Measurements from ENCODE around the gene TECPR1.

The TECPR1 gene

DNA sequence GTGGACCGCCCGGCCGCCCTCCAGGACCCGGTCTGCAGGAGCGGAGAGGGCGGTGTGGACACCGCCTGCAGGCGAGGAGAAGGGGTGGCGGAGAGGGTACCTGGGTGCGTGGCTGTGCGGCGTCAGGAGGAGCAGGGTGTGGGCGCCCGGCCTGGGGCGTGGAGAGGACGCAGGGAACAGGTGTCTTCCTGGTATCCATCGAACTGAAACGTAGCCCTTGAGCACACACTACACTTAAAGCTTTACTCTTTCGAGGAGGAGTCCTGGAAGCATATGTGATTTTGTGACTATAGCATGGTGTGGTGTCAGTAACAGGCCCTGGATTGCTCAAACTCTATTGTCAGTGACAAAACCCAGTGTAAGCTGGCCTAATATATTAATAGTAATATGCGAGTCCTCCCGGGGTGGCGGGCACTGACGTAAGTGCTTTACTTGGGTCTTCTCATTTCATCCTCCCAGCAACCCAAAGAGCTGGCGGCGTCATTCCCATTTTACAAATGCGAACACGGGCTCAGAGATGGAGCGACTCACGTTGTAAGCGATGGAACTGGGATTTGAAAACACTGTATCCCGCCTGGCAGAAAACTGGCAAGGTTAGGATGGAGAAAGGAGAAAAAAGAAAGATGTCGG lies 508 bp upstream of the TECPR1 start:
- no peak for DNase-seq (ENCODE audit: low spot score)
- in situ Hi-C loops (cut with MboI; ENCODE audit: low sequenced_read_pairs, unreplicated experiment): no loop called here
- TF ChIP-seq, protein P1, sequence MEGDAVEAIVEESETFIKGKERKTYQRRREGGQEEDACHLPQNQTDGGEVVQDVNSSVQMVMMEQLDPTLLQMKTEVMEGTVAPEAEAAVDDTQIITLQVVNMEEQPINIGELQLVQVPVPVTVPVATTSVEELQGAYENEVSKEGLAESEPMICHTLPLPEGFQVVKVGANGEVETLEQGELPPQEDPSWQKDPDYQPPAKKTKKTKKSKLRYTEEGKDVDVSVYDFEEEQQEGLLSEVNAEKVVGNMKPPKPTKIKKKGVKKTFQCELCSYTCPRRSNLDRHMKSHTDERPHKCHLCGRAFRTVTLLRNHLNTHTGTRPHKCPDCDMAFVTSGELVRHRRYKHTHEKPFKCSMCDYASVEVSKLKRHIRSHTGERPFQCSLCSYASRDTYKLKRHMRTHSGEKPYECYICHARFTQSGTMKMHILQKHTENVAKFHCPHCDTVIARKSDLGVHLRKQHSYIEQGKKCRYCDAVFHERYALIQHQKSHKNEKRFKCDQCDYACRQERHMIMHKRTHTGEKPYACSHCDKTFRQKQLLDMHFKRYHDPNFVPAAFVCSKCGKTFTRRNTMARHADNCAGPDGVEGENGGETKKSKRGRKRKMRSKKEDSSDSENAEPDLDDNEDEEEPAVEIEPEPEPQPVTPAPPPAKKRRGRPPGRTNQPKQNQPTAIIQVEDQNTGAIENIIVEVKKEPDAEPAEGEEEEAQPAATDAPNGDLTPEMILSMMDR (IDR thresholded peaks at IDR 0.05; ENCODE audit: borderline replicate concordance, control extremely low read depth, extremely low read depth, insufficient read depth, missing control alignments): no peak

DNA sequence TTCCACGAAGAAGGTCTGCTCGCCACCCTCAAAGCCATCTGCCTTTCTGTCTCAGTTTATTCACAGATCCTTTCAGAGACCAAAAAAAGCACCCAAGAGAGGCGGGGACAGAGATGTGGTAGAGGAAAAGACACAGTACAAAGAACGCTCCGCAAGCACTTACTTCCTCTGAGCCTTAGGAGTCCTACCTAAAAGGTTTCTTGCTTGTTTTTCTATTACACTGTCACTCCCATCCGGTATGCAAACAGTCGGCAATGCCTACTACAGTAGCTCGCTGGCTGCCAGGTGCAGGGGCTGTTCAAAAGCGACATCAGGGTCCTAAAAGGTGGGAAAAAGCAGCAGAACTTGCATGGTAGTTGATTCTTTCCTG lies 816 bp downstream of the TECPR1 start:
- in situ Hi-C loops (cut with MboI; ENCODE audit: low sequenced_read_pairs, unreplicated experiment): no loop called here

DNA sequence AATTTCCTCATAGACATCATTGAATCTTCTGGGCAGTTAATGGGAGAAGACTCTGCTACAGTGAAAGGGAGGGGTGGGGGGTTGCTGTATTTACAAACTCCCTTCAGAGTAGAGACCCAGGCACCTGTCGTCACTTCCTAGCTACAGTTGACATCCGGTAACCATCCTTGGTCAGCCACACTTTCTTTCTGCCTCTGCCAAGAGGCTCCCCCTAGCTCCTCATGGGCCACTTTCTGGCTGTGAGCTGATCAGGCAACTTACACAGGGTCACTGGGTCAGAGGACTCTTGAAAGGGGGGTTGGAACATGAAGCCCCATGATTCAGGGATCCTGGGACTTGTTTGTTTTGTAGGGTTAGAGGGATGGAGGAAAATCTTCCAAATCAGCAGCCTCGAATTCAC lies 1.2 kb downstream of the TECPR1 start:
- in situ Hi-C loops (cut with MboI; ENCODE audit: low sequenced_read_pairs, unreplicated experiment): no loop called here
- peak; percentile 78 for DNase-seq (ENCODE audit: low spot score)
- TF ChIP-seq, protein P1 (IDR thresholded peaks at IDR 0.05; ENCODE audit: borderline replicate concordance, control extremely low read depth, extremely low read depth, insufficient read depth, missing control alignments): peak; percentile 24

More for the DNA sequence above, 816 bp downstream of the TECPR1 start:
- TF ChIP-seq, protein P1 (IDR thresholded peaks at IDR 0.05; ENCODE audit: borderline replicate concordance, control extremely low read depth, extremely low read depth, insufficient read depth, missing control alignments): no peak
- peak; percentile 46 for DNase-seq (ENCODE audit: low spot score)

DNA sequence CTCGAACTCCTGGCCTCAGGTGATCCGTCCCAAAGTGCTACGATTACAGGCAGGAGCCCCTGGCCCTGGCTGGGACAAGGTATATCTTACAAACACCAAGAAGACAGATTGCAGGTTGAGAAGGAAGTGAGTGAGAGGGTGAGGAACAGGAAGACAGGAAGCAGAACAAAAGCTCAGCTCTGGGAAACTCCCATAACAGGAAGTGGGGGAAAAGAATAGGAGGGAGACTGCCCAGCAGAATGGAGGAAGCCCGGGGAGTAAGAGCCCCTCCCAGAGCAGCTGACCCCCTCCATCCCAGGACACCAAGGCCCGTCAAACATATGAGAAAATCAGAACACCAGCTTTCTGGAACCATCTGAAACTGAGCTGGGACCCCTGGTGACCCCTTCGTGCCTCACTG lies 2.9 kb downstream of the TECPR1 start:
- DNase-seq (ENCODE audit: low spot score): no peak
- in situ Hi-C loops (cut with MboI; ENCODE audit: low sequenced_read_pairs, unreplicated experiment): no loop called here
- TF ChIP-seq, protein P1 (IDR thresholded peaks at IDR 0.05; ENCODE audit: borderline replicate concordance, control extremely low read depth, extremely low read depth, insufficient read depth, missing control alignments): no peak

DNA sequence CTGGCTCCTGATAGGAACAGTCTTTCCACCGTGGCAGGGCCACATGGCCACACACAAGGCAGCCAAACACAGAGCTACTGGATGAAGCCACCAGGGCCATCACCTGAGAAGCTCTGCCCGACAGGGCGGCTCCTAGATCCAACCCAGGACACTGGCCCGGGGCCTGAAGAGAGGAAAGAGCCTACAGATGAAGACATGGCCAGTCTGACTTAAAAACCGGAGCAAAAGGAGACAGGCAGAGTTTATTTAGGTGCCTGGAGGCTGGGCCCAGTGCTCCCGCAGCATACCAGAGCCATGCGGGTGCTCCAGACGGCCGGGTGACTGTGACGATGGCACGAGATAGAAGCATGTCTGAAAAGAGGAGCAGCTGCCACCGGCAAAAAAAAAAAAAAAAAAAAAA lies 3.9 kb downstream of the TECPR1 start:
- TF ChIP-seq, protein P1 (IDR thresholded peaks at IDR 0.05; ENCODE audit: borderline replicate concordance, control extremely low read depth, extremely low read depth, insufficient read depth, missing control alignments): no peak
- DNase-seq (ENCODE audit: low spot score): no peak
- in situ Hi-C loops (cut with MboI; ENCODE audit: low sequenced_read_pairs, unreplicated experiment): no loop called here

DNA sequence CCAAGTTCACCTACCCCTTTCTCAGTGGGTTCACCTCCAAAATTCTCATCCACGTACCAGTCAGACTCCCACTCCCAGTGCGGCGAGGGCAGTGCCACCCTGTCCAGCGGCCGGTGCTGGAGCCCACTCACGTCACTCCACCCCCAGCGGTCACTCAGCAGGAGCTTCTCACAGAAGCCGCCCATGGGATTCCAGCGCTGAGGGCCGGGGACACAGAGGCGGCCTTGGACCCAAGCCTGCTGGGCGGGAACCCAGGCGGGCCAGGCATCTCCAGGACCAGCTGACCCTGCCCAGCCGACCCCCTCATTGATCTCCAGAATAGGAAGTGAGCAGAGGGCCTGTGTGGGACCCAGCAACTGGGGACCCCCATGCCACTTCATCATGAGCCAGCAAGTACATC lies 7.2 kb downstream of the TECPR1 start:
- DNase-seq (ENCODE audit: low spot score): peak; percentile 19
- TF ChIP-seq, protein P1 (IDR thresholded peaks at IDR 0.05; ENCODE audit: borderline replicate concordance, control extremely low read depth, extremely low read depth, insufficient read depth, missing control alignments): no peak
- in situ Hi-C loops (cut with MboI; ENCODE audit: low sequenced_read_pairs, unreplicated experiment): no loop called here

All from GM13976 (cell line).